HEK293T (cell line): ENCODE results near the gene KYNU.

Experiments
- CTCF ChIA-PET: fragments of 350-600 bp; formaldehyde crosslinking; extraction: SDS; loops from one replicate; lab custom pipeline; 2021; ENCODE audit warnings: antibody characterized with exemption, inconsistent platforms; lab: Yijun Ruan, JAX
- POLR2A ChIA-PET: fragments of 350-600 bp; formaldehyde crosslinking; extraction: SDS; loops from one replicate; lab custom pipeline; 2020; ENCODE audit warnings: antibody characterized with exemption, inconsistent platforms; lab: Yijun Ruan, JAX
- DNase-seq: peaks from one replicate; pipeline ENCODE4 v3.0.0; 2012; ENCODE audit warnings: mixed read lengths; ENCODE audit errors: extremely low spot score
- ARNT ChIP-seq: fragments of 450-650 bp; IDR thresholded peaks from 2 replicates; pipeline ENCODE4 v1.6.1; 2017; ENCODE audit warnings: mild to moderate bottlenecking
- BHLHE40 ChIP-seq: fragments of 450-650 bp; IDR thresholded peaks from 2 replicates; pipeline ENCODE4 v1.6.1; 2016; ENCODE audit warnings: mild to moderate bottlenecking, moderate library complexity, borderline replicate concordance
- CTBP1 ChIP-seq: fragments of 450-650 bp; IDR thresholded peaks from 2 replicates; pipeline ENCODE4 v1.6.1; 2016; ENCODE audit warnings: borderline replicate concordance
- ELF4 ChIP-seq: fragments of 450-650 bp; IDR thresholded peaks from 2 replicates; pipeline ENCODE4 v1.6.1; 2017; ENCODE audit warnings: antibody characterized with exemption
- FOXA1 ChIP-seq: fragments of 450-650 bp; IDR thresholded peaks from 2 replicates; pipeline ENCODE4 v1.6.1; 2016; ENCODE audit warnings: mild to moderate bottlenecking
- FOXK2 ChIP-seq: fragments of 450-650 bp; IDR thresholded peaks from 2 replicates; pipeline ENCODE4 v1.6.1; 2016; ENCODE audit warnings: mild to moderate bottlenecking
- FOXM1 ChIP-seq: fragments of 450-650 bp; IDR thresholded peaks from 2 replicates; pipeline ENCODE4 v1.6.1; 2017; ENCODE audit warnings: mild to moderate bottlenecking, borderline replicate concordance
- HDGF ChIP-seq: fragments of 450-650 bp; IDR thresholded peaks from 2 replicates; pipeline ENCODE4 v1.6.1; 2017; ENCODE audit warnings: antibody characterized with exemption, borderline replicate concordance
- L3MBTL2 ChIP-seq: fragments of 450-650 bp; conservative IDR thresholded peaks from 2 replicates; pipeline ENCODE4 v1.6.1; 2016; ENCODE audit warnings: mild to moderate bottlenecking
- LEF1 ChIP-seq: fragments of 450-650 bp; IDR thresholded peaks from 2 replicates; pipeline ENCODE4 v1.6.1; 2017; ENCODE audit warnings: mild to moderate bottlenecking, borderline replicate concordance
- NFRKB ChIP-seq: fragments of 450-650 bp; IDR thresholded peaks from 2 replicates; pipeline ENCODE4 v1.6.1; 2016; ENCODE audit warnings: mild to moderate bottlenecking, moderate library complexity
- PKNOX1 ChIP-seq: fragments of 450-650 bp; IDR thresholded peaks from 2 replicates; pipeline ENCODE4 v1.6.1; 2016
- SP1 ChIP-seq: fragments of 450-650 bp; IDR thresholded peaks from 2 replicates; pipeline ENCODE4 v1.6.1; 2017
- SUZ12 ChIP-seq: fragments of 450-650 bp; IDR thresholded peaks from 2 replicates; pipeline ENCODE4 v1.6.1; 2016; ENCODE audit warnings: mild to moderate bottlenecking
- TARDBP ChIP-seq: fragments of 450-650 bp; IDR thresholded peaks from 2 replicates; pipeline ENCODE4 v1.6.1; 2016
- ZNF384 ChIP-seq: fragments of 450-650 bp; IDR thresholded peaks from 2 replicates; pipeline ENCODE4 v1.6.1; 2016

KYNU gene

GRCh38 chr2:142869461-142870106 lies 7.9 kb upstream of the KYNU start:
- POLR2A ChIA-PET: no interaction called here
- DNase-seq: no peak
- CTCF ChIA-PET: no interaction called here
- TF ChIP-seq FOXK2 (no peak), FOXA1 (no peak)

- TF ChIP-seq FOXK2: no peak
- no peak for TF ChIP-seq PKNOX1
- no peak for TF ChIP-seq CTBP1
- no peak for TF ChIP-seq TARDBP
- TF ChIP-seq LEF1: no peak
- TF ChIP-seq ARNT: no peak
- TF ChIP-seq FOXM1: no peak
- TF ChIP-seq HDGF: no peak
- TF ChIP-seq BHLHE40: no peak
- no peak for TF ChIP-seq L3MBTL2
- no peak for TF ChIP-seq NFRKB
- TF ChIP-seq ZNF384: no peak
- no peak for TF ChIP-seq SUZ12
- no peak for TF ChIP-seq FOXA1
- TF ChIP-seq ELF4: no peak
- TF ChIP-seq SP1: no peak
- ChIA-PET POLR2A (no interaction called here), CTCF (no interaction called here)
- DNase-seq: no peak
Measured at GRCh38 chr2:142870526-142870925, 6.9 kb upstream of the KYNU start.

- POLR2A ChIA-PET: no interaction called here
- TF ChIP-seq NFRKB: no peak
- DNase-seq: no peak
- CTCF ChIA-PET: no interaction called here
Measured at GRCh38 chr2:142871396-142871795, 6.1 kb upstream of the KYNU start.

GRCh38 chr2:142872882-142873724 lies 4.4 kb upstream of the KYNU start:
- ChIA-PET POLR2A (no interaction called here), CTCF (interaction anchor here (0.6 kb wide), 1 partner anchor 9 kb away, joined by 3 read pairs; no protein-coding TSS in a partner anchor)
- DNase-seq: no peak
- TF ChIP-seq FOXK2 (no peak), BHLHE40 (no peak), SP1 (no peak)

- no peak for DNase-seq
- CTCF ChIA-PET: no interaction called here
- POLR2A ChIA-PET: no interaction called here
- no peak for TF ChIP-seq LEF1
- no peak for TF ChIP-seq CTBP1
- TF ChIP-seq SUZ12: no peak
- TF ChIP-seq ELF4: no peak
- no peak for TF ChIP-seq BHLHE40
- TF ChIP-seq ZNF384: no peak
- no peak for TF ChIP-seq TARDBP
- no peak for TF ChIP-seq FOXK2
Measured at GRCh38 chr2:142873831-142874287, 3.6 kb upstream of the KYNU start.

GRCh38 chr2:142874293-142874814 lies 3.1 kb upstream of the KYNU start:
- DNase-seq: no peak
- TF ChIP-seq BHLHE40 (no peak), FOXK2 (no peak)
- POLR2A ChIA-PET: no interaction called here
- CTCF ChIA-PET: interaction anchor here (0.6 kb wide), 1 partner anchor 131 kb away, joined by 4 read pairs; no protein-coding TSS in a partner anchor

- TF ChIP-seq CTBP1 (no peak), FOXK2 (no peak), SUZ12 (no peak), BHLHE40 (no peak)
- DNase-seq: no peak
- ChIA-PET CTCF (interaction anchor here (0.6 kb wide), 1 partner anchor 132 kb away, joined by 4 read pairs; no protein-coding TSS in a partner anchor), POLR2A (no interaction called here)
Measured at GRCh38 chr2:142875010-142875409, 2.5 kb upstream of the KYNU start.

GRCh38 chr2:142875652-142876051 lies 1.8 kb upstream of the KYNU start:
- POLR2A ChIA-PET: no interaction called here
- CTCF ChIA-PET: no interaction called here

More at GRCh38 chr2:142875652-142876051, 1.8 kb upstream of the KYNU start:
- TF ChIP-seq BHLHE40 (no peak), ARNT (no peak), HDGF (no peak), SP1 (no peak), FOXA1 (no peak), ZNF384 (no peak), CTBP1 (no peak), SUZ12 (no peak), FOXK2 (no peak), ELF4 (no peak), LEF1 (no peak), FOXM1 (no peak), TARDBP (no peak), L3MBTL2 (no peak)
- no peak for DNase-seq
